ENCODE measurements around the gene COPRS.
"Not testable (repeated sequence)": the region's sequence is repeated elsewhere in the genome, so short reads cannot be mapped to it uniquely, and the experiment has no call there.

COPRS gene

DNA sequence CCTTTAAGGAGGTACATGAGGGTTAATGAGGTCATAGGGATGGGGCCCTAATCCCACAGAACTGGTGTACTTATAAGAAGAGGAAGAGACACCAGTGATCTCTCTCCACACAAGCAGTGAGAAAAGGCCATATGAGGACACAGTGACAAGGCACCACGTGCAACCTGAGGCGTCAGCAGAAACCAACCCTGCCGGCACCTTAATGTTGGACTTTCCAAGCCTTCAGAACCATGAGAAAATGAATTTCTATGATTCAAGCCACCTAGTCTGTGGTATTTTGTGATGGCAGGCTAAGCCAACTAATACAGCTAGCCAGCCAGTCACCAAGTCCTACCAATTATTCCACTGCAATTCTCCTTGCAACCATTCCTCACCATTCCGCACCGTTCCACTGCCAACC is 39.5 kb downstream of the COPRS start:
- Histone ChIP-seq H3K36me3 (ENCODE audit: control insufficient read depth, insufficient read depth, low read length) (no peaks in the 10 kb centered on the region), H3K4me3 (ENCODE audit: low read depth, low read length) (no peak overlapping the region), H3K4me1 (no peaks in the 10 kb centered on the region), H3K27ac (no peak overlapping the region), H3K79me2 (no peaks in the 10 kb centered on the region), H3K9me3 (ENCODE audit: control insufficient read depth, low read length) (no peaks in the 10 kb centered on the region), H3K9ac (no peak overlapping the region), H2AFZ (no peak overlapping the region), H3K4me2 (ENCODE audit: low read length) (no peak overlapping the region), H3K27me3 (ENCODE audit: control insufficient read depth, insufficient read depth, low read length) (no peaks in the 10 kb centered on the region)
- TF ChIP-seq, protein P1, sequence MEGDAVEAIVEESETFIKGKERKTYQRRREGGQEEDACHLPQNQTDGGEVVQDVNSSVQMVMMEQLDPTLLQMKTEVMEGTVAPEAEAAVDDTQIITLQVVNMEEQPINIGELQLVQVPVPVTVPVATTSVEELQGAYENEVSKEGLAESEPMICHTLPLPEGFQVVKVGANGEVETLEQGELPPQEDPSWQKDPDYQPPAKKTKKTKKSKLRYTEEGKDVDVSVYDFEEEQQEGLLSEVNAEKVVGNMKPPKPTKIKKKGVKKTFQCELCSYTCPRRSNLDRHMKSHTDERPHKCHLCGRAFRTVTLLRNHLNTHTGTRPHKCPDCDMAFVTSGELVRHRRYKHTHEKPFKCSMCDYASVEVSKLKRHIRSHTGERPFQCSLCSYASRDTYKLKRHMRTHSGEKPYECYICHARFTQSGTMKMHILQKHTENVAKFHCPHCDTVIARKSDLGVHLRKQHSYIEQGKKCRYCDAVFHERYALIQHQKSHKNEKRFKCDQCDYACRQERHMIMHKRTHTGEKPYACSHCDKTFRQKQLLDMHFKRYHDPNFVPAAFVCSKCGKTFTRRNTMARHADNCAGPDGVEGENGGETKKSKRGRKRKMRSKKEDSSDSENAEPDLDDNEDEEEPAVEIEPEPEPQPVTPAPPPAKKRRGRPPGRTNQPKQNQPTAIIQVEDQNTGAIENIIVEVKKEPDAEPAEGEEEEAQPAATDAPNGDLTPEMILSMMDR (IDR thresholded peaks at IDR 0.05): no peak

- not testable (repeated sequence) for H3K4me2 ChIP-seq (ENCODE audit: low read length); H3K4me1 ChIP-seq; H3K36me3 ChIP-seq (ENCODE audit: control insufficient read depth, insufficient read depth, low read length); H3K9me3 ChIP-seq (ENCODE audit: control insufficient read depth, low read length); H3K79me2 ChIP-seq; H3K27me3 ChIP-seq (ENCODE audit: control insufficient read depth, insufficient read depth, low read length); H3K27ac ChIP-seq; H3K9ac ChIP-seq; H2AFZ ChIP-seq; H3K4me3 ChIP-seq (ENCODE audit: low read depth, low read length)
Observed at GRCh38 chr17:31818863-31819262, 40.2 kb downstream of the COPRS start.

DNA sequence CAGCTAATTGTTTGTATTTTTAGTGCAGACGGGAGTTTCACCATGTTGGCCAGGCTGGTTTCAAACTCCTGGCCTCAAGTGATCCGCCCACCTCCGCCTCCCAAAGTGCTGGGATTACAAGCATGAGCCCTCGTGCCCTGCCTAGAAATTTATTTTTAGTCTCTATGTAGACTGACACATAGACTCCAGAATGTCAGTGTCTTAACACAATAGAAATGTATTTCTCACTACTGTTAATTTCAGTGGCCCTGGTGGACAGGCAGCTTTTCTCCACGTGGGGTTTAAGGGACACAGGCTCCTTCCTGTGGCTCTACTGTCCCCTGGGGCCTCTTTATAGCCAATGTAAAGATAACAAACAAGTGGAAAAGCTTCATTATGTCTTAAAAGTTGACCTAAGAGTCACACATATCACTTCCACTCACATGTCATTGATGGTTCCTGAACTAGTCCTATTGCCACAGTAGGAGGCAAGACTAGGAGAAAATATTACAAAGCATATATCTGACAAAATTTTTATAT is 43.8 kb downstream of the COPRS start:
- Histone ChIP-seq H3K9me3 (ENCODE audit: control insufficient read depth, low read length) (no peaks in the 10 kb centered on the region), H3K4me1 (no peaks in the 10 kb centered on the region), H3K4me3 (ENCODE audit: low read depth, low read length) (no peak overlapping the region), H3K4me2 (ENCODE audit: low read length) (no peak overlapping the region), H3K79me2 (no peaks in the 10 kb centered on the region), H3K27ac (no peak overlapping the region), H3K27me3 (ENCODE audit: control insufficient read depth, insufficient read depth, low read length) (no peaks in the 10 kb centered on the region), H3K9ac (no peak overlapping the region), H3K36me3 (ENCODE audit: control insufficient read depth, insufficient read depth, low read length) (no peaks in the 10 kb centered on the region), H2AFZ (no peak overlapping the region)
- TF ChIP-seq, protein P1 (IDR thresholded peaks at IDR 0.05): no peak

GRCh38 chr17:31811101-31811500 is 47.9 kb downstream of the COPRS start:
- no peak overlapping the region for H3K27ac ChIP-seq
- no peaks in the 10 kb centered on the region for H3K79me2 ChIP-seq
- H3K4me2 ChIP-seq (ENCODE audit: low read length): no peak overlapping the region
- H2AFZ ChIP-seq: no peak overlapping the region
- H3K9me3 ChIP-seq (ENCODE audit: control insufficient read depth, low read length): no peaks in the 10 kb centered on the region
- TF ChIP-seq, protein P1 (IDR thresholded peaks at IDR 0.05): no peak
- H3K4me3 ChIP-seq (ENCODE audit: low read depth, low read length): no peak overlapping the region
- H3K4me1 ChIP-seq: no peaks in the 10 kb centered on the region
- H3K9ac ChIP-seq: no peak overlapping the region
- no peaks in the 10 kb centered on the region for H3K27me3 ChIP-seq (ENCODE audit: control insufficient read depth, insufficient read depth, low read length)
- H3K36me3 ChIP-seq (ENCODE audit: control insufficient read depth, insufficient read depth, low read length): no peaks in the 10 kb centered on the region

- H3K36me3 ChIP-seq (ENCODE audit: control insufficient read depth, insufficient read depth, low read length); H3K4me2 ChIP-seq (ENCODE audit: low read length); H2AFZ ChIP-seq; H3K79me2 ChIP-seq; H3K27me3 ChIP-seq (ENCODE audit: control insufficient read depth, insufficient read depth, low read length); H3K4me1 ChIP-seq; H3K4me3 ChIP-seq (ENCODE audit: low read depth, low read length); H3K9me3 ChIP-seq (ENCODE audit: control insufficient read depth, low read length); H3K9ac ChIP-seq; H3K27ac ChIP-seq: not testable (repeated sequence)
Observed at GRCh38 chr17:31809876-31810275, 49.2 kb downstream of the COPRS start.

- no peak overlapping the region for H2AFZ ChIP-seq
- TF ChIP-seq, protein P1 (IDR thresholded peaks at IDR 0.05): no peak
- H3K27me3 ChIP-seq (ENCODE audit: control insufficient read depth, insufficient read depth, low read length): no peaks in the 10 kb centered on the region
- no peaks in the 10 kb centered on the region for H3K36me3 ChIP-seq (ENCODE audit: control insufficient read depth, insufficient read depth, low read length)
- H3K9me3 ChIP-seq (ENCODE audit: control insufficient read depth, low read length): no peaks in the 10 kb centered on the region
- H3K27ac ChIP-seq: no peak overlapping the region
- no peak overlapping the region for H3K4me2 ChIP-seq (ENCODE audit: low read length)
- H3K4me1 ChIP-seq: no peaks in the 10 kb centered on the region
- H3K4me3 ChIP-seq (ENCODE audit: low read depth, low read length): no peak overlapping the region
- H3K79me2 ChIP-seq: no peaks in the 10 kb centered on the region
- H3K9ac ChIP-seq: no peak overlapping the region
Observed at GRCh38 chr17:31808521-31809050, 50.5 kb downstream of the COPRS start.

Data from parathyroid adenoma (tissue), 2 donors.